D721Med (cell line): ENCODE data around the gene GABRG3.

ENCODE experiments used
- DNase-seq: peaks from one replicate; pipeline ENCODE4 v3.0.0; 2011; ENCODE audit warnings: low spot score; ENCODE audit not compliant: insufficient read length
- FAIRE-seq: peaks from 2 replicates; lab custom pipeline; 2011; peaks lifted over from hg19 to GRCh38; lab: Jason Lieb, UNC
- CTCF ChIP-seq: IDR thresholded peaks from 2 replicates; pipeline ENCODE4 v1.5.1; 2012; ENCODE audit warnings: mild to moderate bottlenecking, control low read depth; ENCODE audit not compliant: insufficient read depth; ENCODE audit errors: missing control alignments

The GABRG3 gene

GRCh38 chr15:27042646-27043045 lies 71.7 kb downstream of the GABRG3 start:
- FAIRE-seq (no peak), DNase-seq (no peak)
- TF ChIP-seq CTCF: no peak

- TF ChIP-seq CTCF: no peak
- DNase-seq (no peak), FAIRE-seq (no peak)
Measured at GRCh38 chr15:27043770-27044169, 72.8 kb downstream of the GABRG3 start.

GRCh38 chr15:27045796-27046195 lies 74.8 kb downstream of the GABRG3 start:
- TF ChIP-seq CTCF: no peak
- no peak for DNase-seq

GRCh38 chr15:27046880-27047279 lies 75.9 kb downstream of the GABRG3 start:
- FAIRE-seq: no peak
- no peak for TF ChIP-seq CTCF
- DNase-seq: no peak

More at GRCh38 chr15:27045796-27046195, 74.8 kb downstream of the GABRG3 start:
- no peak for FAIRE-seq

DNA sequence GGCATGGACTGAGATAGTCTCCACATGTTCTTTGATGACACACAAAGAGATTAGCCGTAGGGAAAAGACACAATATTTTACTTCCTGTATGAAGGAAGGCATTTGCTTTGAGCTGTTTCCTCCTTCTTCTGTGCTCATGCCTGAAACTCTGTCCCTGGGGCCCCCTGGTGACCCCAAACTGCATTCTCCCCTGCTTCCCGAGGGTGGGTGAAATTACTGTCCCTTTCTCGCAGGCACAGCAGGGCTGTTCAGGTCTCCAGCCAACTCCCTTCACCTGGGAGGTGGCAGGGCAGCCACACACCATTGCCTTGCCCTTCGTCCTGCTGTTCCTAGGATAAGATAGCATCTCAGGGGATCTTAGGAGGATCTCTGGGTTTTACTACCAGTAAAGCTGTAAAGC lies 79.2 kb downstream of the GABRG3 start:
- no peak for TF ChIP-seq CTCF
- DNase-seq (no peak), FAIRE-seq (no peak)

GRCh38 chr15:27054426-27054825 lies 83.4 kb downstream of the GABRG3 start:
- FAIRE-seq: no peak
- no peak for DNase-seq
- TF ChIP-seq CTCF: no peak

- no peak for DNase-seq
Measured at GRCh38 chr15:27057904-27058645, 87.1 kb downstream of the GABRG3 start.

More at GRCh38 chr15:27057904-27058645, 87.1 kb downstream of the GABRG3 start:
- no peak for TF ChIP-seq CTCF
- no peak for FAIRE-seq
